GM12865 (cell line): ENCODE results near the gene BBOX1.

Experiments
- DNase-seq: peaks from one replicate; pipeline ENCODE4 v3.0.0; 2010; ENCODE audit warnings: low read depth
- H3K4me3 ChIP-seq: 2 replicates; pipeline ENCODE4 v1.5.1; 2011; ENCODE audit warnings: mild to moderate bottlenecking, low read depth, low read length, control low read depth
- CTCF ChIP-seq: IDR thresholded peaks from 2 replicates; pipeline ENCODE4 v1.5.1; 2011; ENCODE audit warnings: low read length, control low read depth, low read depth, inconsistent platforms; ENCODE audit not compliant: insufficient read depth; ENCODE audit errors: missing control alignments

BBOX1 gene

GRCh38 chr11:27094120-27094519, 53.5 kb downstream of the BBOX1 start:
- no peak for TF ChIP-seq CTCF
- no peak overlapping the region for H3K4me3 ChIP-seq
- no peak for DNase-seq

GRCh38 chr11:27095059-27095458, 54.4 kb downstream of the BBOX1 start:
- H3K4me3 ChIP-seq: no peak overlapping the region
- no peak for DNase-seq
- TF ChIP-seq CTCF: no peak

GRCh38 chr11:27095887-27096286, 55.3 kb downstream of the BBOX1 start:
- TF ChIP-seq CTCF: no peak
- no peak for DNase-seq

GRCh38 chr11:27097551-27097950, 56.9 kb downstream of the BBOX1 start:
- TF ChIP-seq CTCF: no peak
- no peak overlapping the region for H3K4me3 ChIP-seq
- DNase-seq: no peak

More at GRCh38 chr11:27095887-27096286, 55.3 kb downstream of the BBOX1 start:
- no peak overlapping the region for H3K4me3 ChIP-seq

- no peak for TF ChIP-seq CTCF
- DNase-seq: no peak
- H3K4me3 ChIP-seq: no peak overlapping the region
Observed at GRCh38 chr11:27100534-27100933, 59.9 kb downstream of the BBOX1 start.

- no peak overlapping the region for H3K4me3 ChIP-seq
- no peak for DNase-seq
- no peak for TF ChIP-seq CTCF
Observed at GRCh38 chr11:27107548-27107947, 66.9 kb downstream of the BBOX1 start.

- no peak for DNase-seq
- H3K4me3 ChIP-seq: no peak overlapping the region
- no peak for TF ChIP-seq CTCF
Observed at GRCh38 chr11:27108809-27109208, 68.2 kb downstream of the BBOX1 start.
